ENCODE data around the gene ACBD6.

The ACBD6 gene

GRCh38 chr1:180278596-180279395 lies 223.6 kb downstream of the ACBD6 start:
- H3K27ac ChIP-seq = peak overlapping the region in 7 of 21 experiments; percentile 7 to 67 (median 26)
- H3K4me3 ChIP-seq = no peak overlapping the region

- H3K4me3 ChIP-seq = no peak overlapping the region
- peak overlapping the region in 6 of 21 experiments; percentile 12 to 67 (median 28) for H3K27ac ChIP-seq
Measured at GRCh38 chr1:180278194-180278515, 224.2 kb downstream of the ACBD6 start.

DNA sequence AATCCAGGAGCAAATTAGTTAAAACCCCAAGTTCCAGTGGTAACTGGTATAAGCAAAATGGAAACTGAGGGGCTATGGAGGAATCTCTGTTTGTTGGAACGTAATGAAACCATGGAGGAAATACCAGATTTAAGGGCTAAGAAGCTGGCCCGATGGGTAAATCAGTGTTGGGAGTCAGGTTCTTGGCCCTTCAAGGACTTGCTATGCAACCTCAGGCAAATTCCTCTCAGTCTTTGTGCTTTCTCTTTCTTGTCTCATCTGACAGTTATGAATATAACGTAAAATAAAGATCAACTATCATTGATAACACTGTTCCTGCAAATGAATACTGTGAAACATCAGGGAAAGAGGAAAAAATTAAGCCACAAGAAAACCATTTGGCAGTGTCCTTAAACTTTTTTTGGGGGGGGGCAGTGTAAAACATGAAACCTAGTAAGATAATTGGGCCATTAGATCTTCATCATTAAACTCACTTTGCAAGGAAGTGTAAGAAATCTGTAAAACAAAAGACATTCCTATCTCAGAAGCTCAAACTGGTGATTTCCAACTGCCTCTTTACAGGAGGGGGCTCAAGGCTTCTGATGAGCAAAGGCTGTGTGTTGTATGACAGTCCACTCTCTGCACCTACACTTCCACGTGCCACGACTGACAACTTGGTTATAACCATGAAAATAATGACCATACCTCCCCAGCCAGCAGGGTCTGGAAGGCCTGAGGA lies 224.7 kb downstream of the ACBD6 start:
- H3K4me3 ChIP-seq = no peak overlapping the region
- peak overlapping the region in 2 of 21 experiments; percentile 52 to 67 for H3K27ac ChIP-seq

GRCh38 chr1:180275726-180276125 lies 226.7 kb downstream of the ACBD6 start:
- Histone ChIP-seq H3K27ac (no peak overlapping the region), H3K4me3 (no peak overlapping the region)

GRCh38 chr1:180274221-180274620 lies 228.2 kb downstream of the ACBD6 start:
- H3K27ac ChIP-seq = no peak overlapping the region
- H3K4me3 ChIP-seq = no peak overlapping the region

DNA sequence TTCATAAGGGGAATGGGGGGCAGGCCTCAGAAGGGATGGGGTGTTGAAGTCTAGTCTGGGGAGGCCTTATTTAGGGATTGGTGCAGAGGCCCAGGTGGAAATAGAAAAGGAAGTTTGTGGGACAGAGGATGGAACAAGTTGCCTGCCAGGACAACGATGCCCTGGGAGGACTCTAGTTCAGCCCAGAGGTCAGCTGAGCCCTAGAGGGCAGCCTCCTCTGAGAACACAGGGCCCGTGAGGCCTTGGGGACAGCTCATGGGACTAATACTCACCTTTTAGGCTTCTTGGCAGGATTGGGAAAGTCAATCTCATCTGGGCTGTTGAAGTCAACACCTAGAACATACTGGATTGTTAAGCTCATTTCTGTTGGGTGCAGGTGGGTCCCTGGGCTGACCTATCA lies 229.3 kb downstream of the ACBD6 start:
- H3K4me3 ChIP-seq = no peak overlapping the region
- H3K27ac ChIP-seq = no peak overlapping the region

- H3K4me3 ChIP-seq = no peak overlapping the region
- no peak overlapping the region for H3K27ac ChIP-seq
Measured at GRCh38 chr1:180272395-180272794, 230.0 kb downstream of the ACBD6 start.

DNA sequence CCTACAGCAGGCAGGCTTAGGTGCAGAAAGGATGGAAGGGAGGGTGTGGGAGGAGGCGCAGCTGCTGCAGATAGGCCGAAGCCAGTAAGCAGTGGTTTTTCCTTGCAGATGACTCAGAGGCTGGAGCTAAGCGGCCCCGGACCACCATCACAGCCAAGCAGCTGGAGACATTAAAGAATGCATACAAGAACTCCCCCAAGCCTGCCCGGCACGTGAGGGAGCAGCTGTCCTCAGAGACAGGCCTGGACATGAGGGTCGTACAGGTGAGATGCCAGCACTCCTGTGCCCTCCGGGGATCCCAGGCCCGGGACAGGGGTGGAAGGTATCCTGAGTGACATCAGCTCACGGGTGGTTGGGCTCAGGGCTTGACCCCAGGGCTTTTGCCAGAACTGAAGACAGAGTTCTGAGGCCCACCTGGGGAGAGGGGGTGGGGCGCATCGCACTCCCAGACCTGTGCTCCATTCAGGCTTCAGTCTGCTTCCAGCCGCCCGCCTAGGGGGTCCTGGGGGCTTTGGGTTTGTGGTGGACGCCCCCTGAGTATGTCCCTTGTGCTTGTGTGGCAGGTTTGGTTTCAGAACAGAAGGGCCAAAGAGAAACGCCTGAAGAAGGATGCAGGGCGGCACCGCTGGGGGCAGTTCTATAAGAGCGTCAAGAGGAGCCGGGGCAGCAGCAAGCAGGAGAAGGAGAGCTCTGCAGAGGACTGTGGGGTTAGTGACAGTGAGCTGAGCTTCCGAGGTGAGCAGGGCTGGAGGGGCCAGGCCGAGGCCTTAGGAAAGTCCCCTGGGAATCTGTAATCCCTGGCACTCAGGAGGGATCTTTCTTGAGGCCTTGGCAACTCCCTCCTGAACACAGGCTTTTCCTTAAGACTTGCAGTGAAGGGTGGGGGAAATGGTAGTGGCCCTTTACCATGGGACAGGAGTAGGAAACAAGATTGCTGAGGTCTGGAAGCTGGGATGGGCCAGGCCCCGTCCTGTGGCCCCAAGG lies 230.8 kb downstream of the ACBD6 start:
- no peak overlapping the region for H3K27ac ChIP-seq
- H3K4me3 ChIP-seq = no peak overlapping the region

- no peak overlapping the region for H3K4me3 ChIP-seq
- no peak overlapping the region for H3K27ac ChIP-seq
Measured at GRCh38 chr1:180270530-180271271, 231.7 kb downstream of the ACBD6 start.

DNA sequence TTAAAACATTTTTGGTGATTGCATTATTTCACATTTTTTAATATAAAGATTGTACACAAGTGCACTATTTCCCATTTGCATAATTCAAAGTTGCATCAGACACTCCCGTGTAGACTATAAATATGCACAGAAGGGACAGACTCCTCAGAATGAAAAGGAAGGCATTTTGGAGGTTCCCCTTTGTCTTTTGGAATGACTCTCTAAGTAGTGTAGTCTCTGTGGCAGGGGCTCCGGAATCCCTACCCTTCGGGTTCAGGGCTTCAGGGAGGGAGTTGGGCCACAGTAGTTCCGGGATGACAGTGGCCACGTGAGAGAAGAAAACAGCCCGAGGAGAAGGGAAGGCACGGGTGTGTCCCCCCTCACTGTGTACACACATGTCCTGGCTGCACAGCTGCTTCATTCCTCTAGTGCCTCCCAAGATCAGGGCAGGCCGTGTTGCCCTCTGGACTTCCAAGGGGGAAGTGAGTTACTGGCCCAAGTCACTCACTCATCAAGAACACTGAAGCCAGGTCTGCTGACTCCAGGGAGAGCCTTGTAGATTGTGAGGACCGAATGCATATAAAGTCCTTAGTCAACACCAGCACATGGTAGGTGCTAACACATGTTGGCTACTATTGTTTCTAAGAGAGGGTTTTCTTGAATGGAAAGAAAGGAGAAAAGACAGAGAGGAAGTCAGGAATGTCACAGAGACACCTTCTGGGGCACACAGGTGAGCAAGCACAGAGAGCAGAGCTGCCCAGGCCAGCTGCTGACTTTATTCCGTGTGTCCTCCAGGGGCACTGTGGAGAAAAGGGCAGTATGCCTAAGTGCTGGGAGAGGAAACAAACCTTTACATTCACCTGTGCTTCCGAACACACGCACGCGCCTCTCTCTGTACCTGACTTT lies 232.5 kb downstream of the ACBD6 start:
- H3K27ac ChIP-seq = no peak overlapping the region
- no peak overlapping the region for H3K4me3 ChIP-seq

- Histone ChIP-seq H3K4me3 (no peak overlapping the region), H3K27ac (no peak overlapping the region)
Measured at GRCh38 chr1:180268556-180269075, 233.8 kb downstream of the ACBD6 start.

DNA sequence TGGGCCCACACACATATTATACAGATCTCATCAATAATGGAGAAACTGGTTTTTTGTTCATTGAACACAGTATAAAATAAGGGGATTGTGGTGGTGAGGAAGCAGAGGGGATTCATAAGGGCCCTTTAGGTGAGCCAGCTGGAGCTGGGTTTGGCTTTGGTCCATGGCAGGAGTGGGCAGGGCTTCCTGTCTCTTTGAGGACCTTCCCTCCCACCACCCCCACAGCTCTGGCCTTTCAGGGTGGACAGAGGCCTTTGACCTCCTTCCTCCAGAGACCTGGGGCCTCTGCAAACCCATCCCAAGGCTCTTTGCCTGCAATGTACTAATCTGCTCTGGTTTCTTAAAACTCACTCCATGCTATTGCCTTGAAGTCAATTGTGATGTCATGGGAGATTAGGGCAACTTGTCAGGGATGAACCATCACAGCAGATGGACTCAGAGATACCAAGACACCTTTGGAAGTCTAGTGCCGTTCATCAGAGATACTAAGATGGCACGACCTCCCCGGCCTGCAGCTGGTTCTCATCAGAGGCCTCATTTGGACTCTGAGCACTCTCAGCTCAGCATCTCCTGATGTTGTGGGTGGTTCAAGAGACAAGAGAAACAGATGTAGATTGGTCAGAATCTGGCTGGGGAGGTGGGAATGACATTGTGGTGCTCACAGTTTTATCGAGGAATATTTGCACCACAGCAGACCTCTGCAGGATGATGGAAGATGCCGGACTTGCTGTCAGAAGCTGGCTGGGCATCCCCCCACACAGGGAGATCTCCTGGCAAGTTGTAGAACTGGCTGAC lies 234.4 kb downstream of the ACBD6 start:
- H3K4me3 ChIP-seq = no peak overlapping the region
- no peak overlapping the region for H3K27ac ChIP-seq

GRCh38 chr1:180267211-180267561 lies 235.2 kb downstream of the ACBD6 start:
- Histone ChIP-seq H3K27ac (no peak overlapping the region), H3K4me3 (no peak overlapping the region)

DNA sequence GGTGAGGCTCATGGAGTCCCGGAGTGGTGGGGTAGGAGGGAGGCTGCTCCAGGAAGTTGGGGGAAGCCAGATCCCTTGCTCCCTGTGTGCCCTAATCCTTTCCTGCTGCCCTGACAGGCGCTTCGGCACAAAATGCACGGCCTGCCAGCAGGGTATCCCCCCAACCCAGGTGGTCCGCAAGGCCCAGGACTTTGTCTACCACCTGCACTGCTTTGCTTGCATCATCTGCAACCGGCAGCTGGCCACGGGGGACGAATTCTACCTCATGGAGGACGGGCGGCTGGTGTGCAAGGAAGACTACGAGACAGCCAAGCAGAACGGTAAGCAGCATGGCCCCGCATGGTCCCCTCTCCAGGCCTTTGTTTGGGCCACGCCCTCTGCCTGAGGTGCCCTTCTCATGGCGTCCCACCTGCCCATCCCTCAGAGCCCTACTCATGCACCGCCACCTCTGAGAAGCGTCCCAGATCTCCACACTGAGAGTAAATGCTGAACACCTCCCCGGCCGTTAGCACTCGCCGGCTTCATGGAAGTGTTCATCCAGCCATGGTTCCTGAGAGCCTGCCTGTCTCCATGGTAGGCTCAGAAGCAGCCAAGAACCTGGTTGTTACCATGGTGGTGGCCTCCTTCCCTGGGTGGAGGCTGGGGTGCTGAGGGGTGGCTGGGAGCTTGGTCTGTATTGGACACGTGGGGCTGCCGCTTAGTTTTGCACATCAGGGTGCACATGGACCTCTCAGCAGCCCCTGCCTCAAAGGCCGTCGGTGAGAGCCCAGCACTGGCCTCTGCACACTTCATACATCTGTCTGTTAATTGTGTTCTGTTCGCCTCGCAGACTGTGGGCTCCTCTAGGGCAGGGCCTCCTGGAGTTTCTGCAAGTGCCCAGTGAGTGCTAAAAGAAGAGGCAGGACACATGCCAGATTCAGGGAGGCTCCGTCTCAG lies 235.8 kb downstream of the ACBD6 start:
- Histone ChIP-seq H3K27ac (no peak overlapping the region), H3K4me3 (no peak overlapping the region)

- Histone ChIP-seq H3K4me3 (no peak overlapping the region), H3K27ac (no peak overlapping the region)
Measured at GRCh38 chr1:180265871-180266270, 236.5 kb downstream of the ACBD6 start.

DNA sequence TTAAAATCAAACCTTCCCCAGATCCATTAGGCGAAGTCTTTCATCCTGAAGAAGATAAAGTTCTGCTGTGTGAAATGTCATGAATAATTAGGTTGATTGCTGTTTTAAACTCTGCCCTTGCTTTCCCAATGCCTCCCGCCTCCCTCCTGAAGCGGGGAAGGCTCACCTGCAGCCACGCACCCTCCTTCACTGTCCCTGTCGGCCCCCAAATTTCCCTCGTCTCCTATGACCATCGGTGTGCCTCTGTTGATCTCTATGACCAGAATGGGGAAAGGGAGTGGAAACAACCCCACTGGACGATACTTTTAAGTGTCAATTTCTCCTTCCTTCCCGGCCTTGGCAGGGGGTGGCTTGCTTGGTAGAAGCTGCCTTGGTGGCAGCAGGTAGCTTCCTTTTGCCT lies 237.2 kb downstream of the ACBD6 start:
- Histone ChIP-seq H3K4me3 (no peak overlapping the region), H3K27ac (no peak overlapping the region)

- Histone ChIP-seq H3K27ac (no peak overlapping the region), H3K4me3 (no peak overlapping the region)
Measured at GRCh38 chr1:180264595-180264994, 237.8 kb downstream of the ACBD6 start.

Data from skin epidermis (tissue), 12 donors.